ENCODE data around the gene LLGL1. TPM values are rescaled to one million over a fixed set of nuclear protein-coding genes. Genes with fewer than 3 reads are reported as not detected.

LLGL1 gene
- polyA plus RNA-seq, 3 donors = 0.52 to 10.8 (median 0.76) TPM

GRCh38 chr17:18261146-18261515 lies 35.7 kb downstream of the LLGL1 start:
- peak overlapping the region; percentile 83 to 84 for H3K4me3 Mint-ChIP-seq
- H2AFZ ChIP-seq (ENCODE audit: insufficient read depth, low read depth, low read length, poor library complexity, severe bottlenecking) = peak overlapping the region; percentile 94
- DNase-seq = peak; percentile 37 to 51 (median 42)
- H3K36me3 ChIP-seq (replicated peaks in 1 of 2; ENCODE audit: control insufficient read depth in 1 of 2, insufficient read depth in 2 of 2, low read length in 2 of 2) = peaks cover 17 to 33% of the 10 kb centered on the region in 2 donors
- H3K36me3 Mint-ChIP-seq = peaks cover 13 to 29% of the 10 kb centered on the region in 2 donors
- peak overlapping the region; percentile 91 for H3K4me2 ChIP-seq (replicated peaks; ENCODE audit: extremely low read depth, low read length, poor library complexity, severe bottlenecking)
- intact Hi-C loops (cut with micrococcal nuclease) = loop anchor here (2.0 kb wide), 1 partner anchor 54 kb away; the partner anchor contains the start of genes SMCR8 (in 2 of the 2) and TOP3A (in 2 of the 2)
- H3K27ac Mint-ChIP-seq = peak overlapping the region in 6 of 7 donors; percentile 68 to 90 (median 78)
- peaks cover 38% of the 10 kb centered on the region for H3K4me1 Mint-ChIP-seq
- peaks cover 0 to 2% (median 1%) of the 10 kb centered on the region in 3 donors for H3K27me3 Mint-ChIP-seq (ENCODE audit: low read depth in 3 of 3)
- peak overlapping the region; percentile 77 for H3K9ac ChIP-seq (ENCODE audit: insufficient read depth, low read length, poor library complexity, severe bottlenecking)
- TF ChIP-seq, protein P1, sequence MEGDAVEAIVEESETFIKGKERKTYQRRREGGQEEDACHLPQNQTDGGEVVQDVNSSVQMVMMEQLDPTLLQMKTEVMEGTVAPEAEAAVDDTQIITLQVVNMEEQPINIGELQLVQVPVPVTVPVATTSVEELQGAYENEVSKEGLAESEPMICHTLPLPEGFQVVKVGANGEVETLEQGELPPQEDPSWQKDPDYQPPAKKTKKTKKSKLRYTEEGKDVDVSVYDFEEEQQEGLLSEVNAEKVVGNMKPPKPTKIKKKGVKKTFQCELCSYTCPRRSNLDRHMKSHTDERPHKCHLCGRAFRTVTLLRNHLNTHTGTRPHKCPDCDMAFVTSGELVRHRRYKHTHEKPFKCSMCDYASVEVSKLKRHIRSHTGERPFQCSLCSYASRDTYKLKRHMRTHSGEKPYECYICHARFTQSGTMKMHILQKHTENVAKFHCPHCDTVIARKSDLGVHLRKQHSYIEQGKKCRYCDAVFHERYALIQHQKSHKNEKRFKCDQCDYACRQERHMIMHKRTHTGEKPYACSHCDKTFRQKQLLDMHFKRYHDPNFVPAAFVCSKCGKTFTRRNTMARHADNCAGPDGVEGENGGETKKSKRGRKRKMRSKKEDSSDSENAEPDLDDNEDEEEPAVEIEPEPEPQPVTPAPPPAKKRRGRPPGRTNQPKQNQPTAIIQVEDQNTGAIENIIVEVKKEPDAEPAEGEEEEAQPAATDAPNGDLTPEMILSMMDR (IDR thresholded peaks at IDR 0.05) = no peak
- peak overlapping the region in 1 of 2 donors; percentile 80 for H3K27ac ChIP-seq (ENCODE audit: low read depth in 1 of 2, low read length in 2 of 2)
- H3K9me3 Mint-ChIP-seq = no peaks in the 10 kb centered on the region
- peaks cover 21% of the 10 kb centered on the region for H4K20me1 ChIP-seq (ENCODE audit: insufficient read depth, low read length)
- H3K4me1 ChIP-seq (ENCODE audit: control insufficient read depth in 1 of 2, insufficient read depth in 2 of 2, low read length in 2 of 2) = peaks cover 39 to 54% of the 10 kb centered on the region in 2 donors
- WGBS (ENCODE audit: insufficient coverage) = 5% methylated on average over 16 of the region's 16 CpGs
- H3K79me2 ChIP-seq (ENCODE audit: insufficient read depth, low read length) = peaks cover 33% of the 10 kb centered on the region
- no peaks in the 10 kb centered on the region for H3K27me3 ChIP-seq (ENCODE audit: control insufficient read depth in 2 of 2, insufficient read depth in 2 of 2, low read length in 2 of 2)
- H3K9me3 ChIP-seq (replicated peaks in 1 of 2; ENCODE audit: control insufficient read depth in 1 of 2, insufficient read depth in 1 of 2, low read length in 2 of 2) = no peaks in the 10 kb centered on the region
- peak overlapping the region; percentile 62 to 90 (median 67) for H3K4me3 ChIP-seq (replicated peaks in 1 of 3; ENCODE audit: low read depth in 2 of 3, low read length in 3 of 3)

DNA sequence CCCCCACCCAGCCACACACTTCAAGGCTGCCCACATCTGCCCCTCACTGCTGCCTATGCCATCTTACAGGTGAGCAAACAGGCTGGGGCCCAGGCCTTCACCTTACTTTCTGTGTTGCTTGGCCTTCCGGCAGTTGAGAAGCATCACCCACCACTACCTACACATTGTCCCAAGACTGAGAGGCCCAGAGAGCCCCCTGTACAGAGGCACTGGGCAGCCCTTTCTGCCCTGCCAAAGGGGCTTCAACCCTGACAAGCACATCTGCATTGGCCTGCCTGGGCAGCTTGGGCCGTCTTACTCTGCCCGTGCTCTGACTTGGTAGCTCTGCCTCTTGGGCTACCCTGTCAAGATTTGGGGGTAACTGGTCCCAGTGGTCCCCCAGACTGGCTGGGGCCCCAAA lies 36.2 kb downstream of the LLGL1 start:
- Histone ChIP-seq H3K27me3 (ENCODE audit: control insufficient read depth in 2 of 2, insufficient read depth in 2 of 2, low read length in 2 of 2) (no peaks in the 10 kb centered on the region), H3K27ac (ENCODE audit: low read depth in 1 of 2, low read length in 2 of 2) (no peak overlapping the region), H3K4me3 (replicated peaks in 1 of 3; ENCODE audit: low read depth in 2 of 3, low read length in 3 of 3) (peak overlapping the region in 1 of 3 experiments; percentile 90), H3K79me2 (ENCODE audit: insufficient read depth, low read length) (peaks cover 27% of the 10 kb centered on the region), H3K4me1 (ENCODE audit: control insufficient read depth in 1 of 2, insufficient read depth in 2 of 2, low read length in 2 of 2) (peaks cover 39 to 51% of the 10 kb centered on the region in 2 donors), H3K9ac (ENCODE audit: insufficient read depth, low read length, poor library complexity, severe bottlenecking) (no peak overlapping the region), H3K4me2 (replicated peaks; ENCODE audit: extremely low read depth, low read length, poor library complexity, severe bottlenecking) (peak overlapping the region; percentile 91), H3K9me3 (replicated peaks in 1 of 2; ENCODE audit: control insufficient read depth in 1 of 2, insufficient read depth in 1 of 2, low read length in 2 of 2) (no peaks in the 10 kb centered on the region), H4K20me1 (ENCODE audit: insufficient read depth, low read length) (peaks cover 16% of the 10 kb centered on the region), H2AFZ (ENCODE audit: insufficient read depth, low read depth, low read length, poor library complexity, severe bottlenecking) (no peak overlapping the region), H3K36me3 (replicated peaks in 1 of 2; ENCODE audit: control insufficient read depth in 1 of 2, insufficient read depth in 2 of 2, low read length in 2 of 2) (peaks cover 12 to 28% of the 10 kb centered on the region in 2 donors)
- no peak for DNase-seq
- H3K36me3 Mint-ChIP-seq = peaks cover 8 to 24% of the 10 kb centered on the region in 2 donors
- intact Hi-C loops (cut with micrococcal nuclease) = loop anchor here (2.0 kb wide), 1 partner anchor 53 kb away; the partner anchor contains the start of genes SMCR8 (in 2 of the 2) and TOP3A (in 2 of the 2)
- H3K27ac Mint-ChIP-seq = peak overlapping the region in 1 of 7 donors; percentile 77
- 100% methylated on average over 3 of the region's 3 CpGs for WGBS (ENCODE audit: insufficient coverage)
- peaks cover 38% of the 10 kb centered on the region for H3K4me1 Mint-ChIP-seq
- H3K9me3 Mint-ChIP-seq = no peaks in the 10 kb centered on the region
- peak overlapping the region; percentile 83 to 84 for H3K4me3 Mint-ChIP-seq
- H3K27me3 Mint-ChIP-seq (ENCODE audit: low read depth in 3 of 3) = peaks cover 0 to 2% (median 1%) of the 10 kb centered on the region in 3 donors
- TF ChIP-seq, protein P1 (IDR thresholded peaks at IDR 0.05) = no peak
